Stimulated activated naive CD4-positive, alpha-beta T cell treated with Interleukin-2 at 50 U/mL for 16 hours (primary cell): ENCODE results near the gene LHFPL2.
"Not testable (repeated sequence)": the region's sequence is repeated elsewhere in the genome, so short reads cannot be mapped to it uniquely, and the experiment has no call there.

ENCODE experiments used
- DNase-seq: peaks from one replicate; lab custom pipeline; 2025; lab: John Stamatoyannopoulos, UW

LHFPL2 gene

DNA sequence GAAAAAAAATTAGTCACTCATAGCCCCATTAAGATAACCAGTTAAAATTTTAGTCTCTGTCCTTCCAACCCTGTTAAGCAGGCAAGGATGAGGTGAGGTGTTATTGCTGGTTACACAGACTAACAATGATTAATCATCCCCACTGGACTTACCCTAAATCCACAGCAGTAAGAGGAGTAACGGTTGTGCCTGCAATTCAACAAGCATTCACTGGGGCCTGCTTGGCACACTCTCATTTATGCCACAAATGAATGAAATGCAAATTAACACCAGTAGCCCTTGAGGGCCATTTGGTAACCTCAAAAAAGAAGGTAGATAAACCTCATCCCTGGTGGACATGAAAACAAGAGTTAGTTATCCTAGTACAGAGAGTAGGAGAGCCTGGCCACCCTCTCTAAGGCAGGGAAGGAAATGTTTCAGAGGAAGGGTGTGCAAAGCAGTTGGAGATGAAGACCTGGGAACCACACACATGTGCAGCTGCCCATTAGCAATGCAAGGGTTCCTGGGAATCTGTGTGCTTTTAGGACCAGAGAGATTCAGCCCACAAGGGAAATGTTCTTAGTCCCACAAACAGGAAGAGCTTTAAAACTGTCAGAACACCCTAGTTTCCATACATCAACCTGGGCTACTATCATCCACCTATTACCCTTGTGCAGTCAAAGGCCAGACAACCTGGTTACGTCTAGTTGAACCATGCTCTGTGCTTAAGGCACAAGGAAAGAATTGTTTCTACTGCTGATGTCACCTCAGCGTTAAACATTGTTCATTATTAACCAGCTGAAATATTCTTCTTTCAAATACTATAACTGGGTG lies 7.7 kb downstream of the LHFPL2 start:
- no peak for DNase-seq

GRCh38 chr5:78639791-78640190 lies 8.8 kb downstream of the LHFPL2 start:
- no peak for DNase-seq

DNA sequence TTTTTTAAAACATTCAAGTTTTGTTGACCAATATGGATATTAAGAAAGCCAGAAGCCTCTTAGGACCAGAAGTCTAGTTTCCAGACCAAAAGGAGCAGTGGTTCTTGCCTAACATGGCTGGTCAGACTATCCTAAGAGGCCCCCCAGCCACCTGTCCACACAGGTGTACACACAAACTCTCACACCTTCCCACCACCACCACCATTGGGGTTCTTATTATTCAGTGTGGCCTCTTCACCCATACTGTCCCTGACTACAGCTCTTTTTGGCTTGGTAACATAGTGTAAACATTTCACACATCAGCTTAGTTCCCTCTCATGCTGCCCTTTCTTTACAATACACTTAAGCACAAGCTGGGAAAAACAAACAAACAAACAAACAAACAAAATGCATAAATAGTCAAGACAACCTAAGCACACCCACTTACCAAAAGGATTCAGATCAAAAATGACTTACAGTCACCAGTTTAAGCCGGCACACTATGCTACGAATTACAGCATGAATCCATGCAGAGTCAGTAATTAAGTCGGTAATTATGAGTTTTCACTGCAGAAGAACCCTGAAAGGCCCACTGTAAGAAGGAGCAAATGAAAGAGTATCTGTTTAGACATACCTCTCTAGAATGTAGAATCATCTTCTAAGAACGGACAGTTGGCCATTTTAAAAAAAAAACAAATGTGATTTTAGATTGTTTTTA lies 9.5 kb downstream of the LHFPL2 start:
- no peak for DNase-seq

- DNase-seq, result no peak
Measured at GRCh38 chr5:78638423-78638822, 10.1 kb downstream of the LHFPL2 start.

DNA sequence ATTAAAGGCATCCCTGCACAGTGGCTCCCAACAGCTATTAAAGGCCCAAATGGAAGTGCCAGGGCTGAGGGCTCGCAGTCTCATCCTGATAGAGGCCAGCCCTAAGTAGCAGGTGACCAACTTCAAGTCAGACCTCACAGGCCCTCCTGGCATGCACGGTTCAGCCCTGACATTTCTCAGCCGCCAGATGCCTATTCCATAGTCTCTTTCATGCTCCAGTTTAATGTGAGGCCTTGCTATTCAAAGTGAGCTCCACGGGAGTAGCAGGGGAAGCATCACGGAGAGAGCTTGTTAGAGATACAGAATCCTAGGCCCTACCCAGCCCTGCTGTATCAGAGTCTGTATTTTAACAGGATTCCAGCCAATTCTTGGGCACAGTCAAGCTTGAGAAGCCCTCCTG lies 11.1 kb downstream of the LHFPL2 start:
- no peak for DNase-seq

GRCh38 chr5:78636682-78637081 lies 11.9 kb downstream of the LHFPL2 start:
- DNase-seq, result no peak

GRCh38 chr5:78634634-78635033 lies 13.9 kb downstream of the LHFPL2 start:
- no peak for DNase-seq

DNA sequence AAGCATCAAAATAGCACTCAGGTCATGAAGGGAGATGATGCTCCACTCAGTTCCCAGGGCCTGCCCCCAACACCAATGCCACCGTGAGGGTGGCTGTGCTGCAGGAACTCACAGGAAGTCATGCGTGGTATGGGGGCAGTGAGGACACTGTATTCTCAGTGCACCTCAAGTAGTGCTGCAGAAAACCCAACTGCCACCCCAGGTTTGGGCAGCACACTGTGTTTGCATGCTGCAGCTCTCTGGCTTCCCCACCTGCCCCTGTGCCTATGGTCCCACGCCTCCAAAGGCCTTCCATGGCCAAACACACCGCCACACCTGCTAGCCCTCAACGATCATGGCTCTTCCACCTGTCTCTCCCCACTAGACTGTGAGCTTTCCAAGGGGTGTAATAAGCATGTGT lies 14.3 kb downstream of the LHFPL2 start:
- no peak for DNase-seq

GRCh38 chr5:78633700-78634099 lies 14.9 kb downstream of the LHFPL2 start:
- DNase-seq, result no peak

DNA sequence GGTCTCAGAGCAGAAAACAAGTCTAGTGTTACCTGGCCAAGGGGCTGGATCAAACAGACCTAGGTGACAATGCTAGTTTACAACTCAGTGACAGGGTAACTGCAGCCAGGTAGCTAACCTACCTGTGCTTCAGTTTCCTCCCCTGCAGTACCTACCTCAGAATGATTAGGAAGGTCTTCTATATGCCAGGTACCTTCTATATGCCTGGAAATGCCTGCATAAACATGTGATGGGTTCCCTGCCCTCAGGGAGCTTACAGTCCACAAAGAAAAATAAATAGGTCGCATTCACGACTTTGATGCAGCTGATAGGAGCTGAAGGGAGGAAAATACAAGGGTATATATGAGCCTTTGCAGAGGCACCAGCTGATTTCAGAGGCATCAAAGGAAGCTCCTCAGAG lies 16.1 kb downstream of the LHFPL2 start:
- no peak for DNase-seq

DNA sequence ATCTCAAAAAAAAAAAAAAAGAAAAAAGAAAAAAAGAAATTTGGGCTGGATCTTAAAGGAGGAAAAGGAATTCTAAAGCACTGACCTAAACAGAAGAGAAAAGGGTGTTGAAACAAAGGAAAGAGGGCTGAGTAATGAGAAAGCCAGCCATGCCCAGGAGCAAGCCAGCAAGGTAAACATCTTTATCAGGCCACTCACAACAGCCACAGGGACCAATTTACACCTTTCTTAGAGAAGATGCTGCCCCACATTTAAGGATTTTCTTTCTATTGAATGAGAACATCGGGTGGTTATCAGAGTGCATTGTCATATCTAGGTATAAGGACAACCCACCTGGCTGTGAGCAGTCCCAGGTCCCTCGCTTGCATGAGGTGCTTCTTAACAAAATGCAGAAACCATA lies 16.6 kb downstream of the LHFPL2 start:
- DNase-seq, result no peak

DNA sequence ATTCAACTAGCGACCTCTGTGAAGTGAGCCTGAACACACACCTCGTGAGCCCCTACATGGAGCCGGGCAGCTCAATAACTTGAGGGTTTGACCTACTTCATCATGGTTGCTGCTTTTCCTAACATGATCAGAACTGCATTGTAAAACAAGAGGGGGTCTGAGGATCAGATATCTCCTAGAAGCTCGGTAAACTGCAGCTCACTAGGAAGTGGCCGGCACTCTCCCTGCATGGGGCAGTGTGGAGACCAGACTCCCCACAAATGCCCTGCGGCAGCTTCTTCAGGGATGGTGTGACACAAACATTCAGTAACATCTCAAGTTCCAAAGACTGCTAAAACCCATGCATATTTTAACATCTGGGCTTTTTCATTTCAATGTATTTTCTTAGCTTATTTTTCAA lies 18.5 kb downstream of the LHFPL2 start:
- no peak for DNase-seq

GRCh38 chr5:78629624-78630023 lies 18.9 kb downstream of the LHFPL2 start:
- no peak for DNase-seq

- no peak for DNase-seq
Measured at GRCh38 chr5:78628270-78628992, 20.1 kb downstream of the LHFPL2 start.

DNA sequence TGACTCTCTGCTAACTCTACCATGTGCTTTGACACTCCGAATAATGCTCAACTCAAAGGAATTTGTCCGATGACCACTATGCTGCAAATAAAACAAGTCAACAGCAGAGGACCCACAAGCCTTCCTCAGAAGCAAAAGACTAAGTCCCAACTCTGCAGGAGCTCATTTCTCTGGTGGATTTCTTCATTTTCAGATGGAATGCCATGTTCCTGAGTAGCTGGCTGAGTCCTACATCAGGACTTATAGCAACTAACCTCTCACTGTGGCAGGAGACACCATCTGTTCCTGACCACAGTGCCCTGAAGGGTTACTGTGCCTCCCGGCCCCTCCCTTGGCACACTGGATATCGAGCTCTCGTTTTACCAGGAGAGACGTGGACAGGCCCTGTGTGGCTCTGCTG lies 20.8 kb downstream of the LHFPL2 start:
- no peak for DNase-seq

- DNase-seq, result no peak
Measured at GRCh38 chr5:78627175-78627574, 21.4 kb downstream of the LHFPL2 start.

DNA sequence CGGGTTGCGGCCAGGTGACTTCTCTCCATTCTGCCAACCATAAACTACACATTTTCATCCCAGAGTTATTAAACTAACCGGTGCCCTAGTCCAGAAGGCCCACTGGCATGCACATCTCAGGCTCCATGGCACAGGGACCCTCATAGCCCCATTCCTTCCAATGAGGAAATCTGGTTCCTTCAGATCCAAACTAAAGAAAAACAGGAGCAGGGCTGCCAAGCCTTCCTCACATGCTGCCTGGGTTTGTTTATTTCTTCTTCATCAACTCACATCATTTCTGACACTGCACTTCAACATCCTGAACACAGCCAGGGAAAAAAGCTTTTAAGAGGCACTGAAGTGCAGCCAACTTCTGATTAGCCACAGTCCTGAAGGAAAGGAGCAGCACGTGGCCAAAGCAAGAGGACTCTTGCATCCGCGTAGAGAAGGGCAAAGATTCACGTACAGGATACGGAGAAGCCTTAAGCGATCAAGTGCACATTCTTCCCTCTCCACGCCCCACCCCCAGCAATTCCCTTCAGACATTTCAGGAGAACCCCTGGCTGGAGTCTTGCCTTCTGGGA lies 22.5 kb downstream of the LHFPL2 start:
- no peak for DNase-seq

GRCh38 chr5:78624992-78625391 lies 23.6 kb downstream of the LHFPL2 start:
- no peak for DNase-seq

DNA sequence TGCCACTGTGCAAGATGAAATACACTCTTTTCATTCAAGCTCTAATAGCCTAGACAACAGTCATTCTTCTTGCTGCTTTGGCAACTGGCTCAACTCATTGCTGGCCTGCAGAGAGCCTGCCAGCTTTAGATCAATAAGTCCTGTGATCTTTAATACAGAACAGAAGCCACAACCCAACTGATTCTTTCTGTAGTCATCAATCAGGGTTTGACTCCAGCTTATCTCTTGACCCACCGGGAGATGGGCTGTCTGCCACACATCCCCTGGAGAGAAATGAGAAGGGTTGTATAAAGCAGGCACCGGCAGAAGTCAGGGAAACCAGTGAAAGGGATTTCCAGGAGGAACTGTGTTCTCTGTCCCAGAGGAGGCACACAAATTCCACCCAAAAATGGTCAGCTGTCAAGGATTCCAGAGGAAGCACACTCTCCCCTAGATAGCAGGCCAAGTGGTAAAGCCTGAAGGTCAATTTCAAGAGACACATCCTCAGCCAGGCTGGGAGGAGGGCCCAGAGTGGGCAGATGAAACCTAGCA lies 24.5 kb downstream of the LHFPL2 start:
- DNase-seq, result no peak

DNA sequence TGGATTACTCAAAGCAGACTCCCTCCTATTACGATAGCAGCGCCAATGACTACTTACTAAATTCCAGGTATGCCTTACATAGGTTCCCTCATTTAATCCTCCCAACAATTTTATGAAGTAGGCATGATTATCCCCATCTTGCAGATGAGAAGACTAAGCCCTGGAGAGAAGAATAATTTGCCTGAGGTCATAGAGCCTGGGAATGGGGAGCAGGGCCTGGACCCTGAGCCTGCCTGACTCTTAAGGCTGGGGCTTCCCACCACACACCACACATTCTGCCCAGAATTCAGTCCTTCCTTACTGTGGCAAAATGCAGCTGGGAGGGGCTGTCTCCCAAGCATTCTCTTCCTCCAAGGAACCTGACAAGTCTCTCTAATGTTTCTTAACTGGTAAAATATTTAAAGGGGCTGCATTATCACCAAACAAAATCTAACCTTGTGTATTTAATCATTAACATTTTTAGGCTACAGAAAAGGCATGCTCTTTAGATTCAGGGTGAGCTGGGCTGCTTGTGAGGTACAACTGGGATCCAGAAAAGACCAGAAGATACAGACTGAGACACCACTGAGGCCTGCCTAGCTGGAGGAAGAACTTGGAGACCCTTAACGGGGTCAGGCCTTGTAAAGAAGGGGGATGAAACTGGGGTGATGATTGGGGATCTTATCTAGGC lies 26.1 kb downstream of the LHFPL2 start:
- no peak for DNase-seq

DNA sequence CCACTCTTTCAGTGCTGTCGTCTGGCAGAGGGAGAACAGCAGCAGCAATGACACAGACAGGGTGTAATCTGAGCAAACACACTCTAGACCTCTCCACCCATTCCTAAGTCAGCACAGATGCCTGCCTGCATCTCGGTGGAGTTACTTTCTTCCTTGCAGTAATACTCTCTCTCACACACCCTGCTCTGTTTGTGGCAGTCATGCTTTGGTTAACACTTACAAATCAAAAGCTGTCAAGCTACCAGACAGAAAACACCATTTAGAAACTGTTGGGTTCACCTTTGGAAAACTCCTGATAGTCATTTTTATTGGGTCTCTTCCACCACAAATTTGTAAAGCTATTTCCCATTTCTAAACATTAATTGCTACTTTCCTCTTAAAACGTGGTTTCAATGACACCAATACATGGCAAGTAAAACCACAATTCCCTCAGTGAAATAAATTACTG lies 27.3 kb downstream of the LHFPL2 start:
- DNase-seq, result no peak

DNA sequence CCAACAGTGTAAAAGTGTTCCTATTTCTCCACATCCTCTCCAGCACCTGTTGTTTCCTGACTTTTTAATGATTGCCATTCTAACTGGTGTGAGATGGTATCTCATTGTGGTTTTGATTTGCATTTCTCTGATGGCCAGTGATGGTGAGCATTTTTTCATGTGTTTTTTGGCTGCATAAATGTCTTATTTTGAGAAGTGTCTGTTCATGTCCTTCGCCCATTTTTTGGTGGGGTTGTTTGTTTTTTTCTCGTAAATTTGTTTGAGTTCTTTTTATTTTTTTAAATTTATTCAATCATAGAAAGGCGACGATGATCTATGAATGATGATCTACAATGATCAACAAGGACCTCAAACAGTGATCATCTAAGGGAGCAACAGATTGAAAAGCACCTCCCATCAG lies 28.5 kb downstream of the LHFPL2 start:
- DNase-seq, result not testable (repeated sequence)
